ENCODE measurements around the gene YY1AP1.
"Not testable (repeated sequence)": the region's sequence is repeated elsewhere in the genome, so short reads cannot be mapped to it uniquely, and the experiment has no call there.

Gene YY1AP1

GRCh38 chr1:155646307-155646706, 42.3 kb downstream of the YY1AP1 start:
- H3K4me3 ChIP-seq (ENCODE audit: severe bottlenecking): no peak overlapping the region
- peaks cover 12% of the 10 kb centered on the region for H3K9me3 ChIP-seq (ENCODE audit: severe bottlenecking)
- TF ChIP-seq CTCF (IDR thresholded peaks at IDR 0.05; ENCODE audit: poor library complexity, severe bottlenecking): no peak
- H3K27me3 ChIP-seq (ENCODE audit: insufficient read depth, poor library complexity, severe bottlenecking): no peaks in the 10 kb centered on the region
- no peak for ATAC-seq (ENCODE audit: low read depth)
- DNase-seq (ENCODE audit: low spot score): no peak
- peaks cover 26% of the 10 kb centered on the region for H3K4me1 ChIP-seq (ENCODE audit: insufficient read depth, poor library complexity, severe bottlenecking)
- H3K27ac ChIP-seq (ENCODE audit: poor library complexity, severe bottlenecking): peak overlapping the region; percentile 77
- peaks cover 5% of the 10 kb centered on the region for H3K36me3 ChIP-seq (ENCODE audit: low read depth)

- TF ChIP-seq CTCF (IDR thresholded peaks at IDR 0.05; ENCODE audit: poor library complexity, severe bottlenecking): no peak
Measured at GRCh38 chr1:155645648-155646047, 42.9 kb downstream of the YY1AP1 start.

GRCh38 chr1:155645034-155645598, 43.5 kb downstream of the YY1AP1 start:
- no peak for ATAC-seq (ENCODE audit: low read depth)
- Histone ChIP-seq H3K4me1 (ENCODE audit: insufficient read depth, poor library complexity, severe bottlenecking) (peaks cover 20% of the 10 kb centered on the region), H3K9me3 (ENCODE audit: severe bottlenecking) (peaks cover 12% of the 10 kb centered on the region), H3K4me3 (ENCODE audit: severe bottlenecking) (no peak overlapping the region), H3K36me3 (ENCODE audit: low read depth) (peaks cover 5% of the 10 kb centered on the region), H3K27ac (ENCODE audit: poor library complexity, severe bottlenecking) (peak overlapping the region; percentile 77), H3K27me3 (ENCODE audit: insufficient read depth, poor library complexity, severe bottlenecking) (no peaks in the 10 kb centered on the region)
- no peak for DNase-seq (ENCODE audit: low spot score)
- no peak for TF ChIP-seq CTCF (IDR thresholded peaks at IDR 0.05; ENCODE audit: poor library complexity, severe bottlenecking)

More at GRCh38 chr1:155645648-155646047, 42.9 kb downstream of the YY1AP1 start:
- no peaks in the 10 kb centered on the region for H3K27me3 ChIP-seq (ENCODE audit: insufficient read depth, poor library complexity, severe bottlenecking)
- H3K9me3 ChIP-seq (ENCODE audit: severe bottlenecking): peaks cover 12% of the 10 kb centered on the region
- peak overlapping the region; percentile 77 for H3K27ac ChIP-seq (ENCODE audit: poor library complexity, severe bottlenecking)
- peaks cover 23% of the 10 kb centered on the region for H3K4me1 ChIP-seq (ENCODE audit: insufficient read depth, poor library complexity, severe bottlenecking)
- no peak for DNase-seq (ENCODE audit: low spot score)
- peaks cover 5% of the 10 kb centered on the region for H3K36me3 ChIP-seq (ENCODE audit: low read depth)
- no peak overlapping the region for H3K4me3 ChIP-seq (ENCODE audit: severe bottlenecking)
- no peak for ATAC-seq (ENCODE audit: low read depth)

- no peak overlapping the region for H3K27ac ChIP-seq (ENCODE audit: poor library complexity, severe bottlenecking)
- peaks cover 20% of the 10 kb centered on the region for H3K4me1 ChIP-seq (ENCODE audit: insufficient read depth, poor library complexity, severe bottlenecking)
- H3K27me3 ChIP-seq (ENCODE audit: insufficient read depth, poor library complexity, severe bottlenecking): no peaks in the 10 kb centered on the region
- ATAC-seq (ENCODE audit: low read depth): no peak
- peaks cover 5% of the 10 kb centered on the region for H3K36me3 ChIP-seq (ENCODE audit: low read depth)
- peaks cover 12% of the 10 kb centered on the region for H3K9me3 ChIP-seq (ENCODE audit: severe bottlenecking)
- no peak for DNase-seq (ENCODE audit: low spot score)
- H3K4me3 ChIP-seq (ENCODE audit: severe bottlenecking): no peak overlapping the region
- TF ChIP-seq CTCF (IDR thresholded peaks at IDR 0.05; ENCODE audit: poor library complexity, severe bottlenecking): no peak
Measured at GRCh38 chr1:155643230-155643629, 45.3 kb downstream of the YY1AP1 start.

GRCh38 chr1:155642559-155643180, 45.9 kb downstream of the YY1AP1 start:
- not testable (repeated sequence) for H3K27me3 ChIP-seq (ENCODE audit: insufficient read depth, poor library complexity, severe bottlenecking)

More at GRCh38 chr1:155642559-155643180, 45.9 kb downstream of the YY1AP1 start:
- not testable (repeated sequence) for H3K36me3 ChIP-seq (ENCODE audit: low read depth); H3K27ac ChIP-seq (ENCODE audit: poor library complexity, severe bottlenecking); H3K4me3 ChIP-seq (ENCODE audit: severe bottlenecking); ATAC-seq (ENCODE audit: low read depth); DNase-seq (ENCODE audit: low spot score)
- Histone ChIP-seq H3K9me3 (ENCODE audit: severe bottlenecking) (peaks cover 12% of the 10 kb centered on the region), H3K4me1 (ENCODE audit: insufficient read depth, poor library complexity, severe bottlenecking) (peaks cover 15% of the 10 kb centered on the region)

Data from RWPE2 (cell line).